Ectodermal cell (in vitro differentiated cells): ENCODE results near the gene PIK3CD.
"Not testable (repeated sequence)": the region's sequence is repeated elsewhere in the genome, so short reads cannot be mapped to it uniquely, and the experiment has no call there.

Experiments
- H3K27ac ChIP-seq: 2 replicates; pipeline ENCODE4 v1.7.0; 2013; ENCODE audit warnings: mild to moderate bottlenecking, low read depth, low read length; ENCODE audit not compliant: insufficient read depth, poor library complexity, severe bottlenecking
- H3K27me3 ChIP-seq: 2 replicates; pipeline ENCODE4 v1.7.0; 2013; ENCODE audit warnings: mild to moderate bottlenecking, low read length; ENCODE audit not compliant: insufficient read depth, control insufficient read depth, poor library complexity, severe bottlenecking
- H3K36me3 ChIP-seq: one replicate; pipeline ENCODE4 v1.7.0; 2013; ENCODE audit warnings: low read length; ENCODE audit not compliant: control insufficient read depth, insufficient read depth
- H3K4me1 ChIP-seq: one replicate; pipeline ENCODE4 v1.7.0; 2013; ENCODE audit warnings: low read length; ENCODE audit not compliant: control insufficient read depth, insufficient read depth
- H3K4me3 ChIP-seq: 2 replicates; pipeline ENCODE4 v1.7.0; 2013; ENCODE audit warnings: low read depth, low read length, control low read depth; ENCODE audit not compliant: insufficient read depth
- H3K9me3 ChIP-seq: 2 replicates; pipeline ENCODE4 v1.7.0; 2013; ENCODE audit warnings: mild to moderate bottlenecking, low read length, moderate library complexity; ENCODE audit not compliant: control insufficient read depth
- WGBS, 2 experiments: methylation state at CpG; one replicate each; pipeline ENCODE4 v1.1.7; 2013; ENCODE audit warnings: missing lambda C conversion rate in 2 of 2; 5-methylcytosine and 5-hydroxymethylcytosine counted together

The PIK3CD gene

GRCh38 chr1:9671377-9672140 lies 20.0 kb downstream of the PIK3CD start:
- H3K4me1 ChIP-seq: no peaks in the 10 kb centered on the region
- no peaks in the 10 kb centered on the region for H3K9me3 ChIP-seq
- 88 to 93% methylated on average over 8 of the region's 8 CpGs for WGBS, 2 experiments
- no peak overlapping the region for H3K4me3 ChIP-seq
- H3K36me3 ChIP-seq: no peaks in the 10 kb centered on the region
- no peaks in the 10 kb centered on the region for H3K27me3 ChIP-seq
- H3K27ac ChIP-seq: no peak overlapping the region

DNA sequence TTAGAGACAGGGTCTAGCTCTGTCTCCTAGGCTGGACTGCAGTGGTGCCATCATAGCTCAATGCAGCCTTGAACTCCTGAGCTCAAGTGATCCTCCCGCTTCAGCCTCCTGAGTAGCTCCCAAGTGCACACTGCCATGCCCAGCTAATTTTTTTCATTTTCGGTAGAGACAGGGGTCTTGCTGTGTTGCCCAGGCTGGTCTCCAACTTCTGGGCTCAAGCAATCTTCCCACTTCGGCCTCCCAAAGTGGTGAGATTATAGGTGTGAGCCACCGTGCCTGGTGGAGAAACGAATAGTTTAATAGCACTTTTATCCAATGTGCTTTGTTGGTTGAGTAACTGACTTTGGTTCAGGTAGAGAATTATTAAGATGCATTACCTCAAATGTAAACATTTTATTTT lies 20.9 kb downstream of the PIK3CD start:
- H3K27ac ChIP-seq: no peak overlapping the region
- no peaks in the 10 kb centered on the region for H3K4me1 ChIP-seq
- H3K4me3 ChIP-seq: no peak overlapping the region
- H3K27me3 ChIP-seq: no peaks in the 10 kb centered on the region
- H3K9me3 ChIP-seq: no peaks in the 10 kb centered on the region
- H3K36me3 ChIP-seq: no peaks in the 10 kb centered on the region
- WGBS, 2 experiments: 87 to 91% methylated on average over 5 of the region's 5 CpGs

DNA sequence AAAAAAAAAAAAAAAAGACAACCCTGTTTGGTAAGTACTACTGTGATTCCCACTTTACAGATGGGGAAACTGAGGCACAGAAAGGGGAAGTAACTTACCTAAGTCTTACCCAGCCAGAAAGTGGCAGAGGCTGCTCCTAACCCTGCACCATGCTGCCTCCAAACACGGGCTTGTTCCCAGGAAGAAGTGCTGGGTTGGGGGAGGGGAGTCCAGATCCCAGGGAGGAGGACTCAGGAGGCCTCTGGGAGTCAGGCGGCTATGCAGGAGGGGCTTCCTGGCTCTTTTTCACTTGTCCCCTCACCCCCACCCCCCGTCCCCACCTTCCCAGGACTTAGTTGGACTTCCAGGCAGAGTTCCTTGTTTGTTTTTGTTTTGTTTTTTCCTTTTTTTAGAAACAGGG lies 23.9 kb downstream of the PIK3CD start:
- H3K27me3 ChIP-seq: no peaks in the 10 kb centered on the region
- H3K4me3 ChIP-seq: no peak overlapping the region
- no peak overlapping the region for H3K27ac ChIP-seq
- WGBS, 2 experiments: 71 to 77% methylated on average over 3 of the region's 3 CpGs
- H3K36me3 ChIP-seq: no peaks in the 10 kb centered on the region
- H3K4me1 ChIP-seq: no peaks in the 10 kb centered on the region
- no peaks in the 10 kb centered on the region for H3K9me3 ChIP-seq

- H3K27ac ChIP-seq, H3K9me3 ChIP-seq, H3K27me3 ChIP-seq, H3K4me1 ChIP-seq, H3K36me3 ChIP-seq, H3K4me3 ChIP-seq: not testable (repeated sequence)
- WGBS, 2 experiments: 96% methylated on average over 7 of the region's 7 CpGs
Measured at GRCh38 chr1:9676128-9676527, 24.6 kb downstream of the PIK3CD start.

GRCh38 chr1:9676815-9677393 lies 25.4 kb downstream of the PIK3CD start:
- Histone ChIP-seq H3K27me3 (no peaks in the 10 kb centered on the region), H3K36me3 (no peaks in the 10 kb centered on the region), H3K27ac (no peak overlapping the region), H3K9me3 (no peaks in the 10 kb centered on the region), H3K4me3 (no peak overlapping the region), H3K4me1 (no peaks in the 10 kb centered on the region)
- 88 to 89% methylated on average over 10 of the region's 10 CpGs for WGBS, 2 experiments

- no peak overlapping the region for H3K4me3 ChIP-seq
- no peaks in the 10 kb centered on the region for H3K36me3 ChIP-seq
- H3K4me1 ChIP-seq: no peaks in the 10 kb centered on the region
- 87 to 95% methylated on average over 2 of the region's 2 CpGs for WGBS, 2 experiments
- H3K27ac ChIP-seq: no peak overlapping the region
- H3K27me3 ChIP-seq: no peaks in the 10 kb centered on the region
- no peaks in the 10 kb centered on the region for H3K9me3 ChIP-seq
Measured at GRCh38 chr1:9680091-9680490, 28.6 kb downstream of the PIK3CD start.

GRCh38 chr1:9680828-9681227 lies 29.3 kb downstream of the PIK3CD start:
- Histone ChIP-seq H3K4me1 (no peaks in the 10 kb centered on the region), H3K27ac (no peak overlapping the region), H3K9me3 (no peaks in the 10 kb centered on the region), H3K36me3 (no peaks in the 10 kb centered on the region), H3K27me3 (no peaks in the 10 kb centered on the region), H3K4me3 (no peak overlapping the region)
- WGBS, 2 experiments: 93 to 95% methylated on average over 6 of the region's 6 CpGs

DNA sequence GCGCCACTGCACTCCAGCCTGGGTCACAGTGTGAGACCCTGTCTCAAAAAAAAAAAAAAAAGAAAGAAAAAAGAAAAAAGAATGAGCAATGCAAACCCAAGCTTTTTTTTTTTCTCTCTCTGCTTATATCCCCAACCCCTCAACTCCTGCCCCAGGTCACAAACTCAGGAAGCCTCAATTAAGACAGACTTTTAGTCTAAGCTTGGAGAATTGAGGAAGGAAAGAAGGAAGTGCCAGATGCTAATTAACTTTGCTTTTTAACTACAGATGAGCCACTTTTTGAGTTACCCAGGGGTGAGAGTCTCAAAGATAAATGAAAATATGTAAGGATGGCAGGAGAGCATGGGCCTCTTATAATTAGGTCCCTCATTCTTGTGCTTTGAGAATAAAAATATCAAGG lies 33.3 kb downstream of the PIK3CD start:
- no peaks in the 10 kb centered on the region for H3K9me3 ChIP-seq
- H3K4me1 ChIP-seq: peaks cover 4% of the 10 kb centered on the region
- H3K36me3 ChIP-seq: no peaks in the 10 kb centered on the region
- no peak overlapping the region for H3K27ac ChIP-seq
- peaks cover 32% of the 10 kb centered on the region for H3K27me3 ChIP-seq
- 100% methylated on average over 1 of the region's 1 CpG for WGBS, 2 experiments
- H3K4me3 ChIP-seq: no peak overlapping the region

DNA sequence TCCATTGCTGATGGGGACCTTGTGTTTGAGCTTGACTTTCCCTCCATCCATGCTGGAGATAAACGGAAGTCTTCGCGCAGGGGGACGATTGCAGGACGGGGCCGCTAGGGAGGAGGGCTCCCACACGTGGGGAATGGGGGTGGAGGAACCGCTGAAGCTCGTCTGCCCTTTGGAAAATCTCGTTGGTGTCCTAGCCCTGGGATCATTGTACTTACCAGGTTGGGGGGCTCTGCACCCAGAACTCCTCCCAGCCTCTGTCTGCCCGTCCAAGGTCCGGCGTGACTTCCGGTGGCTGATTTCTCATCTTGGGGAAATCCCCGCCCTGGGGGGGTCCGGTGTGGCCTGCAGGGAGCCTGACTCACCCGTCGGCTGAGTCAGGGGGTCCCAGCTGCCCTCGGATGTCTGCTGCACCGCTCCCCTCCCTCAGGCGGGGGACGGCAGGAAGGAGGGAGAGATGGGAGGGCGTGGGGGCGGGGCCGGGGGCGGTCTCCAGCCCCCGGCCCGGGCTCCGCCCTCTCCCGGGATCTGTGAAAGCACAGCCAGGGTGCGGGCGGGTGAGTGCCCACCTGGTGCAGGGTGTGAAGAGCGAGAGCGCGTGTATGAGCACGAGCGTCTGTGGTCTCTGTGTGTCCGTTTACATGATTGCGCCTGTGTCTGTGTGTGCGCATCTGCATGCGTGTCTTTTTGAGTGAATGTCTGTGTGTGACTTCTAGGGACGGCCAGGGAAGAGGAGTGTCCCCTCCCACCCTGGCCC lies 35.8 kb downstream of the PIK3CD start:
- peak overlapping the region; percentile 44 for H3K4me3 ChIP-seq
- WGBS, 2 experiments: 1% methylated on average over 42 of the region's 42 CpGs
- no peaks in the 10 kb centered on the region for H3K36me3 ChIP-seq
- peaks cover 13% of the 10 kb centered on the region for H3K4me1 ChIP-seq
- H3K27ac ChIP-seq: no peak overlapping the region
- H3K27me3 ChIP-seq: peaks cover 53% of the 10 kb centered on the region
- no peaks in the 10 kb centered on the region for H3K9me3 ChIP-seq

- Histone ChIP-seq H3K27ac (no peak overlapping the region), H3K27me3 (peaks cover 53% of the 10 kb centered on the region), H3K4me3 (peak overlapping the region; percentile 44), H3K36me3 (no peaks in the 10 kb centered on the region), H3K9me3 (no peaks in the 10 kb centered on the region), H3K4me1 (peaks cover 13% of the 10 kb centered on the region)
- WGBS, 2 experiments: 2 to 4% methylated on average over 34 of the region's 34 CpGs
Measured at GRCh38 chr1:9687874-9688582, 36.5 kb downstream of the PIK3CD start.
